Measurements from ENCODE around the gene MTMR10. TPM values are rescaled to one million over a fixed set of nuclear protein-coding genes. Genes with fewer than 3 reads are reported as not detected.

The MTMR10 gene
- total and polyA plus RNA-seq, 2 of the 4 experiments (the other 2 are of a cell fraction) = 11.2 to 13.8 TPM

DNA sequence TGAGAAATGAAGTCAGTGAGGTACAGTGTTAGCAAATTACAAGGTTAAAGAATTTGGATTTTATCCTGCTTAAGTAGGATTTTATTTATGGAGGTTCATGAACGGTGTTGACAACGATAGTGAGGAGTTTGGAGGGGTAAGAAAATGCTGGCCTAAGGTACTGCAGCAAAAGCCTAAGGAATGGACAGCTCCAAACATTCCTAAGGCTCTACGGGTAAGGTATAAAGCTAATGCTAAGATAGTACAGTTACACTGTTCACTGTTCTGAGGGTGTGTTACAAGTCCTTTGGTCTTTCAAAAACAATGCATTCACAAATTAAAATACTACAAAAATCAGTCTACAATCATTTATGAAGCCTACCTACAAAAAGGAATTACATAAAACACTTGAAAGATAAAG lies 7.3 kb downstream of the MTMR10 start:
- H2BK20ac ChIP-seq (ENCODE audit: low read depth, low read length) = no peak overlapping the region
- peaks cover 12% of the 10 kb centered on the region for H3K36me3 ChIP-seq (ENCODE audit: control insufficient read depth, insufficient read depth, low read length)
- no peak overlapping the region for H2BK5ac ChIP-seq (ENCODE audit: low read depth, low read length, poor library complexity, severe bottlenecking)
- no peak overlapping the region for H4K5ac ChIP-seq (ENCODE audit: low read depth, low read length)
- no peaks in the 10 kb centered on the region for H3K27me3 ChIP-seq (ENCODE audit: control insufficient read depth, insufficient read depth, low read length)
- BruUV-seq (replicated peaks) = no TSS peak
- no peak overlapping the region for H2AK5ac ChIP-seq (ENCODE audit: low read depth, low read length)
- H2BK15ac ChIP-seq (ENCODE audit: low read depth, low read length) = no peak overlapping the region
- H3K27ac ChIP-seq (ENCODE audit: insufficient read depth, low read length) = no peak overlapping the region
- no peak overlapping the region for H3K56ac ChIP-seq (ENCODE audit: extremely low read depth, insufficient read depth, low read length)
- ATAC-seq (ENCODE audit: low read depth) = no peak
- H3K9ac ChIP-seq (ENCODE audit: low read depth, low read length) = no peak overlapping the region
- no peak overlapping the region for H3K4me2 ChIP-seq (ENCODE audit: low read depth, low read length)
- H4K8ac ChIP-seq (ENCODE audit: low read depth in 2 of 2, low read length in 2 of 2) = no peak overlapping the region
- in situ Hi-C loops (cut with MboI; ENCODE audit: low sequenced_read_pairs) = no loop called here
- peaks cover 19% of the 10 kb centered on the region; the same call in 1 of the 2 replicates for H4K20me1 ChIP-seq (ENCODE audit: insufficient read depth, low read length)
- H4K91ac ChIP-seq (ENCODE audit: insufficient read depth, low read depth, low read length) = no peak overlapping the region
- POLR2A ChIA-PET (ENCODE audit: unreplicated experiment) = no interaction called here
- H2BK120ac ChIP-seq (ENCODE audit: low read depth, low read length) = no peak overlapping the region
- peaks cover 34 to 75% of the 10 kb centered on the region in 2 experiments for H3K79me1 ChIP-seq (ENCODE audit: low read depth in 1 of 2, low read length in 2 of 2)
- no peak for DNase-seq
- dilution Hi-C loops (cut with HindIII; ENCODE audit: low sequenced_read_pairs, unreplicated experiment) = no loop called here
- peaks cover 5% of the 10 kb centered on the region for H3K4me1 ChIP-seq (ENCODE audit: control insufficient read depth, insufficient read depth, low read length)
- H3K9me3 ChIP-seq (ENCODE audit: control insufficient read depth, insufficient read depth, low read length) = no peaks in the 10 kb centered on the region
- no CpG with 5 or more reads among the region's 3 CpGs for WGBS, 2 experiments (ENCODE audit: extremely low coverage in 2 of 2, insufficient read length in 1 of 2)
- no peak overlapping the region for H2AK9ac ChIP-seq (replicated peaks; ENCODE audit: low read depth, low read length, poor library complexity)
- H3K23ac ChIP-seq (ENCODE audit: low read depth, low read length) = no peak overlapping the region
- H3K14ac ChIP-seq (replicated peaks; ENCODE audit: low read depth, low read length) = no peak overlapping the region
- peaks cover 6% of the 10 kb centered on the region; the same call in 1 of the 2 replicates for H3K9me1 ChIP-seq (ENCODE audit: insufficient read depth, low read length)
- H3K4me3 ChIP-seq (ENCODE audit: insufficient read depth, low read depth, low read length) = no peak overlapping the region
- no peak overlapping the region for H3K18ac ChIP-seq (ENCODE audit: low read depth, low read length)
- H3K4ac ChIP-seq (ENCODE audit: low read depth, low read length) = no peak overlapping the region
- CTCF ChIA-PET = interaction anchor here (1.1 kb wide), 1 partner anchor 145 kb away, joined by 4 read pairs; no protein-coding TSS in a partner anchor
- intact Hi-C loops (cut with micrococcal nuclease) = no loop called here
- no peak overlapping the region for H2AFZ ChIP-seq (replicated peaks; ENCODE audit: low read length, poor library complexity)
- TF ChIP-seq, protein P1, sequence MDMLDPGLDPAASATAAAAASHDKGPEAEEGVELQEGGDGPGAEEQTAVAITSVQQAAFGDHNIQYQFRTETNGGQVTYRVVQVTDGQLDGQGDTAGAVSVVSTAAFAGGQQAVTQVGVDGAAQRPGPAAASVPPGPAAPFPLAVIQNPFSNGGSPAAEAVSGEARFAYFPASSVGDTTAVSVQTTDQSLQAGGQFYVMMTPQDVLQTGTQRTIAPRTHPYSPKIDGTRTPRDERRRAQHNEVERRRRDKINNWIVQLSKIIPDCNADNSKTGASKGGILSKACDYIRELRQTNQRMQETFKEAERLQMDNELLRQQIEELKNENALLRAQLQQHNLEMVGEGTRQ (IDR thresholded peaks at IDR 0.05; ENCODE audit: low read depth, low read length) = no peak
- no peak for TF ChIP-seq RAD21 (IDR thresholded peaks at IDR 0.05; ENCODE audit: low read length)
- no peak for TF ChIP-seq NFE2L2 (IDR thresholded peaks at IDR 0.05; ENCODE audit: low read depth, low read length)
- TF ChIP-seq SMC3 (IDR thresholded peaks at IDR 0.05; ENCODE audit: low read depth, low read length) = no peak
- TF ChIP-seq MXI1 (IDR thresholded peaks at IDR 0.05; ENCODE audit: borderline replicate concordance, low read depth, low read length) = no peak
